Measurements from ENCODE around the gene CERK.

GRCh38 chr22:46738647-46739093, 618 bp upstream of the CERK start:
- TF ChIP-seq POLR2A (IDR thresholded peaks at IDR 0.05) (no peak), CTCF (IDR thresholded peaks at IDR 0.05) (no peak)
